GM18519 (cell line): ENCODE data around the gene UBAC1.

Experiments
- ATAC-seq: cut with Tn5 transposase; IDR thresholded peaks from one replicate; pipeline ENCODE4 v1.9.1; 2021; ENCODE audit warnings: mild to moderate bottlenecking, moderate library complexity; ENCODE audit not compliant: unreplicated experiment, low FRiP score

Gene UBAC1, protein sequence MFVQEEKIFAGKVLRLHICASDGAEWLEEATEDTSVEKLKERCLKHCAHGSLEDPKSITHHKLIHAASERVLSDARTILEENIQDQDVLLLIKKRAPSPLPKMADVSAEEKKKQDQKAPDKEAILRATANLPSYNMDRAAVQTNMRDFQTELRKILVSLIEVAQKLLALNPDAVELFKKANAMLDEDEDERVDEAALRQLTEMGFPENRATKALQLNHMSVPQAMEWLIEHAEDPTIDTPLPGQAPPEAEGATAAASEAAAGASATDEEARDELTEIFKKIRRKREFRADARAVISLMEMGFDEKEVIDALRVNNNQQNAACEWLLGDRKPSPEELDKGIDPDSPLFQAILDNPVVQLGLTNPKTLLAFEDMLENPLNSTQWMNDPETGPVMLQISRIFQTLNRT

DNA sequence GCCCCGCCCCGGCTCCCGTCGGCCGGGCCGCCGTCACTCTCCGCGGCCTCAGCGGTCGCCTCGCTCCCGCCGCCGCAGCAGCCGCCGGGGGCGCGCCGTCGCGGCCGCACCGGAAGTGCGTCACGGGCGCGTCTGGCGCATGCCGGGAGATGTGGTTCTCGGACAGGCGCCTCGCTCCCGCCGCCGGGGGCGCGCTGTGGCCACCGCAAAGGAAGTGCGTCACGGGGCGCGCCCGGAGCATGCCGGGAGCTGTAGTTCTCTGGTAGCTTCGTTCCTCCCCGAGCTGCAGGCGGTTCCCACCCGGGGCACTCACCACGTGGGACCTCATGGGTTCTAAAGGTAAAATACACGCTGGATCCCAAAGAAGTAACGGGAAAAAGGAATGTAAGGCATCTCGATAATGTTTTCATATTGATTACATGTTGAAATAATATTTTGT lies at the start of gene UBAC1:
Gene UBAC1, minus strand, starts transcription at position 97 of the 439 bp plus-strand sequence. CDS start 211 bp downstream, outside the sequence.
- ATAC-seq: peak; percentile 85

DNA sequence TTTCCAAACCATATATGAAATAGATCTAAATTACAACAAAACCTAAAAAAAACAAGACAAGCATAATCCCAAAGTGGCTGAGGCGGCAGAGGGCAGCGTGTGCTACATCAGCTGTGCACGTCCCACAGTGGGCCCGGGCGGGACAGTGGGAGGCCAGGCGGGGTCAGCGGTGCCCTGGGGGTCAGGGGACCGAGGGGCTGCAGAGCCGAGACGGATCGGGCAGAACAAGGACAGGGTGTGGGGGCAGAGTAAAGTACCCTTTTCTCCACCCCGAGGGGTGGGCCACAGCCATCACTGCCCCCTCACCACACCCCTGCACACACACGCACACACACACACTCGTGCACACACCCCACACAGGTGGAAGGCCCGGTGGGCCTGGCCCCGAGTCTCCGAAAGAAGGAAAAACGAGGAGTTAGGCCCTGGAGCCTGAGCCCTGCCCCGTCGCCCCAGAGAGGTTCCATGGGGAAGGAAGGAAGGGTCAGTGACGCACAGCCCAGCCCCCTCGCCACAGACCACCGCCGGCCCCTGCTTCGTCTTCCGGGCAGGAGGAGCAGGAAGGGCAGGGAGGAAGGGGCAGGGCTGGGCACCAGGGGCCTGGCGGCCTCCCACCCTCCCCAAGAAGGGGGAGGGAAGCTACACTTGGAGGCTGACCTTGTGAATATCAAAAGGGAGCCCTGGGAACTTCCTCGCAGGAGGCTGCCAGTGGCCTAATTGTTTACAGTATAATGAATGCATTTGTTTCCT lies 49.6 kb upstream of the UBAC1 start:
- ATAC-seq: no peak

DNA sequence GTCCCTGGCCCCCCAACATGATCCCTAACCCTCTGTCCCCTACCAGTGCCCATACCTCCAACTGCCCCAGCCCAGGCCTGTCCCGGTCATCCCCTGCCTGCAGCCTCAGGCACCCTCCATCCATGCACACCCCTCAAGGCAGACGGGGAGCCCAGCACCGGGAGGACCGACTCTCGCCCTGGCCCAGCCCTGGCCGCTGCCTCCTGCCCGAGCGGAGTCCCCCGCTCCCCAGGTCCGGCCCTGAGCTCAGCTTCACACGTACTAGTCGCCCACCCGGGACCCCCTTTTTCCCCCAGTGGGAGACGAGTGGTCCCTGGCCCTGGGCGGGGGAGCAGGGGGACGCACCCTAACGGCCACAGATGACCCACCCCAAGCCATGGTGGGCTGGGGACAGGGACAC lies 49.0 kb upstream of the UBAC1 start:
- ATAC-seq: no peak

- no peak for ATAC-seq
Measured at GRCh38 chr9:136009516-136009915, 48.3 kb upstream of the UBAC1 start.

DNA sequence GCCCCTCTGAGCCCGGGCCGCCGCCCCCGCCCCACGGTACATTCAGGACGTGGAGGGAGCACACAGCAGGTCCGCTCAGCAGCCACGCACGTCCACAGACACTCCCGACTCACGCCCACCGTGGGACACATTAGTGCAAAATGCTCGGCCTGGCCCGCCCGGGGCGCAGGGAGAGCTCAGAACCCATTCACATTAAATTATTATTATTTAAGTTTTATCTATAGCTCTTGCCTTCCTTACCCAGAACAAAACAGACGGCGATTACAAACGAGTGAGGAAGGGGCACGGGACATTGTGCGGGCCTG lies 47.5 kb upstream of the UBAC1 start:
- no peak for ATAC-seq

DNA sequence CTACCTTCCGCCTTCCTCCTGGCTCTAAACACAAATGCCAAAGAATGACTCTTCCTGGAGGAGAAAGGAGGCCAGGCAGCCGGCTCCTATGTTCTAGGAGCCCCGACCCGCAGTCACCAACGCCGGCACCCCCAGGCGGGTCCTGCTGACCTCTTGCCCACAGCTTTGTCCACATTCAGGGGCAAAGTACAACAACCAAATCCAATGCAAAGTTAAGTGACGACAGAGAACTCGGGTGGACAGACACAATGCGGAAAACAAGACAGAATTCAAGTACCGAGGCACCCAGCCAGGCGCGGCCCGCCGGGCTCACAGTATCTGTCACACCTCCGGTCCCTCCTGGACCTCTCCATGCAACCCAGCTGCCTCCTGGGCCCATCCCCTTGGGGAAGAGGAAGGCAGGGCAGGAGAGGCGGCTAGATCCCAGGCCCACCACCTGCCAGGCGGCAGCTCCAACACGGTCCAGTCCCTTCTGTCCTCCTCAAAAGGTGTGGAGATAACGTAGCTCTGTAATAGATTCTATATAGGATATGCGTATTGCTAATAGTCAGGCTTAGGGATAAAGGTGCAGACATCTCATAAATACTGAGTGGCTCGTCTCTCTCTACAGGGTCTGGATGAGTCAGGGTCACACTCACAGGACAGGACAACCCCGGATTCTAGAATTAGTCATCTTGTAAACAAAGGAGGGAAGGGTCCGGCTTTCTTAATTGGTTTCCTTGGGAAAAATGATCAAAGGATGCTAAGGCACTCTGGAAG lies 46.9 kb upstream of the UBAC1 start:
- ATAC-seq: no peak

DNA sequence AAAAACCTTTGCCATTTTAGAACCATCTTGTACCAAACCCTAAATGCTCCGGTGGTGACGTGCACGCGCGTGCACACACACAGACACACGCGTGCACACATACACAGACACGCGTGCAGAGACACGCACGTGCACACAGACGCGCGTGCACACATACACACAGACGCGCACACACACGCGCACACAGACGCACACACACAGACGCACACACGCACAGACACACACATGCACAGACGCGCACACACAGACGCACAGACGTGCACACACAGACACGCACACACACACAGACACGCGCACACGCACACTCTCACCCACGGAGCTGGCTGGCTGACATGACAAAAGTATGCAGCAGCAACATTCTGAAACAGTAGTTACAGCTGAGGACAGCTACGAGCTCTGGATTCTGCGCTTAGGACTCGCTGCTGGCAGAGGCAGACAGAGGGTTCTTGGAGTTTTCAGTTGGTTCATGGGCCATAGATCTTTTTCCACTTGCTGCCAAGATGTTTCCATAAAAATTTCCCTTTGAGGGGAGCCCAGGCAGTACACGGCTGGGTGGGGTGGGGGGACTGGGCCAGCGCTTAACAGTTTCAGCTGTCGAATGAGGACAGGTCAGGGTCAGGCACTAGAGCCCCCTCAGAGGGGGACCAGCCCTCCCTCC lies 46.2 kb upstream of the UBAC1 start:
- no peak for ATAC-seq

DNA sequence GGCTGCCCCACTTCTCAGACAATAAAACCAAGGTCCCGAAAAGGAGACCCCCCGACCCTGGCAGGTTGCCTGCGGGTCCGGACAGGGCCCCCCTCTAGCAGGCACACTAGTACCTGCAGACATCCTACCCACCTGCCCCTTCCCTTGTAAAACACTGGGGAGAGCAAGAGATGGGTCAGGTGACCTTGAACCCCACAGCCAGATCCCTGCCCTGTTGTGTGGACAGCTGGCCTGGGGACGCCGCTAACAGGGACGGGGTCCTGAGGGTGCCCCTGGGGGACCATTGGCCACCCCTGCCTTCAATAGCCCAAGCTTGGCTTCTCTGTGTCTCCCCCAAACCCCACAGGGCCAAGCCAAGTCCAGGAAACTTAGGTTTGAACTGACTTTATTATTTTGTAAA lies 45.0 kb upstream of the UBAC1 start:
- no peak for ATAC-seq

DNA sequence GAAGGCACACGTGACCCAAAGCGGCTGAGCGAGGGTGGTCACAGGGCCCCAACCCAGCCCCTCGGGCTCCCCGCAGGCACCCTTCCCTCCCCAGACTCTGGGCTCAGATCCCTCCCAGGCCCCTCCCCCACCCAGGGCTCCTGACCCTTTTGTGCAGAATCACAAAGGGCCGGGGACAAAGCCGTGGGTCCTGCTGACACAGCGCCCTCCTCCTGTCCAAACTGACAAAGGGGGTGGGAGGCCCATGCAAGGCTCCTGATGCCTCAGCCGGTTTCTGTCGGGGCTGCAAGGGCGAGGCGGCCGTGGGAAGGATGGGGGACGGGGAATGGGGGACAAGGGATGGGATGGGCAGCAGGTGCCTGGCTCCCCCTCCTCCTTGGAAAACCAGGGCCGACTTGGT lies 43.5 kb upstream of the UBAC1 start:
- no peak for ATAC-seq

- ATAC-seq: no peak
Measured at GRCh38 chr9:136004219-136004618, 43.0 kb upstream of the UBAC1 start.

GRCh38 chr9:136003411-136004218 lies 42.4 kb upstream of the UBAC1 start:
- ATAC-seq: no peak

- ATAC-seq: no peak
Measured at GRCh38 chr9:136002881-136003280, 41.7 kb upstream of the UBAC1 start.

DNA sequence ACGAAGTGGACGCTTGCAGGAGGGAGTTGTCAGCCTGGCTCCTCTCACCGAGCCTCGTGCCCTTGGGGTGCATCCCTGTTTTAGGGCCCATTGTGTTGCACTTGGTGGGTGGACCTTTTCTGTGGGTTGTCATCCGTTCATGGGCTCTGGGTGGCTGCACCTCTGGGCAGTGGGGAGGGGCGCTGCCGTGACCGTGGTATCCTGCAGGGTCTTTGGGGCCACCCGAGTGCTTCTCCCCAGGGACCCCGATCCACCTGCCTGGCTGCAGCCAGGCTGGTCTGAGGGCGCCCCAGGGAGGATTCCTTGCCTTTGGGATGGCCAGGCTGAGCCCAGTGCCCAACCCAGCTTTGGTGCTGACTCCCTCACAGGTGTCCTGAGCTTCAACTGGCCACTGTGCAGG lies 41.0 kb upstream of the UBAC1 start:
- ATAC-seq: no peak

GRCh38 chr9:136001231-136001630 lies 40.1 kb upstream of the UBAC1 start:
- no peak for ATAC-seq

- no peak for ATAC-seq
Measured at GRCh38 chr9:135998410-135999071, 37.4 kb upstream of the UBAC1 start.

GRCh38 chr9:135998016-135998380 lies 36.8 kb upstream of the UBAC1 start:
- no peak for ATAC-seq

DNA sequence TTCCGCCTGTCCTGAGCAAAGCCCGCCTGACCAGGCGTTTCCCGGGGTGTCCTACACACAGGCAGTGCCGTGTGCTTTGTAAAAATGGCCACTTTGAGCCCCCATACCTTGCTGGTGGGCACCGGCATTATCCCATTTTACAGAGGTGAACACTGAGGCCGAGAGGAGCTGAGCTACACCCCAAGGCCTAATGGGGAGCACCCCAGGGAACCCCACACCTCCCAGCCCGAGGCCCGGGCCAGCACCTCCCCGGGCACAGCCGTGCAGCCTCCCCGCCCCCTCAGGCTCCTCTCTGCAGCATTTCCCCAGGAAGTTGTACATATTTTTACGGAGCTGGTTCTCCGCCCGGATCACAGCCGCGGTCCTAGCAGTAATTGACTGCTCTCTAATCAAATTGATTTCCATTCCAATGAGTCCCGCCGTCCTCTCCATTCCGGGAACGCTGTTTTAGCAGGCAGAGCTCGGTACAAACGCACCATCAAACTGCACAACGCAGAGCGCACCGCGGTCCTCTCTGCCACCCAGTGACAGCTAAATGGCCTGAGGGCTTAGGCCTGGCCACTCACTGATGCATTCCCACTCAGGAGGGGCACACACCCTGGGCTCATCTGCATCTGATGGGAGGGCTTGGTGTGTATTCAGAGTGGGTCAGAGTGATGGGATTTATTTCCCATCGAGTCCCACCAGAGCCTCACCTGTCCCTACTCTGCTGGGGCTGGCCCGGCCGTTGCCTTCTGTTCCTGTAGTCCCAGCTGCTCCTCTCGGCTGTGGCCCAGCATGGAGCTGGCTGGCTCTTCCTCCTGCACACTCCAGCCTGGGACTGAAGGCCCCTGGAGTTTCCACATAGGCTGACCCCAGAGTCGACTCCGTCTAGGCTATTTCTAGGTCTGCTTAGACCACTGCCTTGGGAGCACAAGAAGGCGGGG lies 36.2 kb upstream of the UBAC1 start:
- ATAC-seq: no peak

GRCh38 chr9:135995816-135996215 lies 34.6 kb upstream of the UBAC1 start:
- no peak for ATAC-seq
